ENCODE data around the gene OVOL2. TPM values are rescaled to one million over a fixed set of nuclear protein-coding genes. Genes with fewer than 3 reads are reported as not detected.

The OVOL2 gene
- total and polyA plus RNA-seq, 4 donors = 0.13 to 0.17 TPM; not detected in 2

- TF ChIP-seq ZBTB33 (IDR thresholded peaks at IDR 0.05) = no peak
- no peak for TF ChIP-seq YY1 (IDR thresholded peaks at IDR 0.05)
- no peak for TF ChIP-seq GABPA (IDR thresholded peaks at IDR 0.05 in 1 of 2, conservative IDR thresholded peaks at IDR 0.05 in 1 of 2)
These were observed 2.5 kb downstream of the OVOL2 start (continued) for GRCh38 chr20:18055261-18055660.

- no peak overlapping the region for H3K4me3 ChIP-seq (ENCODE audit: low read depth in 1 of 3, low read length in 3 of 3)
- no peak overlapping the region for H3K9ac ChIP-seq (ENCODE audit: low read depth in 1 of 2, low read length in 2 of 2)
- H3K27ac ChIP-seq (ENCODE audit: low read depth in 1 of 2, low read length in 2 of 2) = no peak overlapping the region
- H3K4me1 ChIP-seq (ENCODE audit: control insufficient read depth in 4 of 4, insufficient read depth in 4 of 4, low read length in 3 of 4) = peaks cover 14 to 18% (median 16%) of the 10 kb centered on the region in 4 donors
- no peaks in the 10 kb centered on the region for H3K36me3 ChIP-seq (ENCODE audit: control insufficient read depth in 4 of 4, insufficient read depth in 3 of 4, low read depth in 1 of 4, low read length in 3 of 4)
- 60% methylated on average over 4 of the region's 4 CpGs for WGBS
- no peak for TF ChIP-seq ZBTB33 (IDR thresholded peaks at IDR 0.05)
- no peak for TF ChIP-seq FOXA1 (IDR thresholded peaks at IDR 0.05)
- TF ChIP-seq REST (IDR thresholded peaks at IDR 0.05) = no peak
- no peak for TF ChIP-seq YY1 (IDR thresholded peaks at IDR 0.05)
- no peak for TF ChIP-seq HNF4A (conservative IDR thresholded peaks at IDR 0.05)
- TF ChIP-seq RXRA (IDR thresholded peaks at IDR 0.05) = no peak
- TF ChIP-seq RAD21 (IDR thresholded peaks at IDR 0.05) = no peak
- TF ChIP-seq FOXA2 (IDR thresholded peaks at IDR 0.05) = no peak
- no peak for TF ChIP-seq ATF3 (IDR thresholded peaks at IDR 0.05)
- no peak for TF ChIP-seq NR2F2 (IDR thresholded peaks at IDR 0.05)
- TF ChIP-seq SP1 (IDR thresholded peaks at IDR 0.05) = no peak
- no peak for TF ChIP-seq TAF1 (conservative IDR thresholded peaks at IDR 0.05)
- TF ChIP-seq JUND (IDR thresholded peaks at IDR 0.05) = no peak
- no peak for TF ChIP-seq EGR1 (IDR thresholded peaks at IDR 0.05; ENCODE audit: low read depth in 2 of 2)
- no peak for TF ChIP-seq CTCF (IDR thresholded peaks at IDR 0.05; ENCODE audit: low read depth, low read length, missing input control)
- H3K27me3 ChIP-seq (ENCODE audit: control insufficient read depth in 4 of 4, insufficient read depth in 4 of 4, low read length in 3 of 4) = peaks cover 4 to 13% (median 8%) of the 10 kb centered on the region in 4 donors
- no peak for DNase-seq (ENCODE audit: low spot score)
- no peaks in the 10 kb centered on the region for H3K9me3 ChIP-seq (ENCODE audit: control insufficient read depth in 4 of 4, low read length in 3 of 4)
These were observed 4.9 kb downstream of the OVOL2 start for GRCh38 chr20:18052856-18053255.
